ENCODE results near the gene FOXQ1.

GRCh38 chr6:1347161-1347560, 35.3 kb downstream of the FOXQ1 start:
- TF ChIP-seq POLR2A (IDR thresholded peaks at IDR 0.05; ENCODE audit: extremely low read depth, insufficient read length) (no peak), CTCF (IDR thresholded peaks at IDR 0.05; ENCODE audit: low read depth, low read length) (no peak), MAX (IDR thresholded peaks at IDR 0.05; ENCODE audit: low read depth, low read length) (peak; percentile 44; the same call in 1 of the 2 replicates)
